ENCODE measurements around the gene CRYGN. TPM values are rescaled to one million over a fixed set of nuclear protein-coding genes. Genes with fewer than 3 reads are reported as not detected.
A peak's percentile ranks its signal among the peaks of the same experiment; 100 is the strongest.

Gene CRYGN
- total and polyA plus RNA-seq, 2 of the 13 experiments (the other 11 are each of a cell fraction or from before 2014, with no cell fraction given), result 0.11 TPM; not detected in 1

- TF ChIP-seq HDAC2 (CRISPR knock-in tag; IDR thresholded peaks at IDR 0.05), result peak; percentile 44; the same call in 1 of the 2 replicates
- no peak for TF ChIP-seq ARHGAP35 (CRISPR knock-in tag; IDR thresholded peaks at IDR 0.05; ENCODE audit: borderline replicate concordance)
- TF ChIP-seq ASH2L (IDR thresholded peaks at IDR 0.05; ENCODE audit: insufficient read length, low read depth, low read length), result no peak
- TF ChIP-seq NFYB (CRISPR knock-in tag; IDR thresholded peaks at IDR 0.05), result no peak
- TF ChIP-seq, protein P1, sequence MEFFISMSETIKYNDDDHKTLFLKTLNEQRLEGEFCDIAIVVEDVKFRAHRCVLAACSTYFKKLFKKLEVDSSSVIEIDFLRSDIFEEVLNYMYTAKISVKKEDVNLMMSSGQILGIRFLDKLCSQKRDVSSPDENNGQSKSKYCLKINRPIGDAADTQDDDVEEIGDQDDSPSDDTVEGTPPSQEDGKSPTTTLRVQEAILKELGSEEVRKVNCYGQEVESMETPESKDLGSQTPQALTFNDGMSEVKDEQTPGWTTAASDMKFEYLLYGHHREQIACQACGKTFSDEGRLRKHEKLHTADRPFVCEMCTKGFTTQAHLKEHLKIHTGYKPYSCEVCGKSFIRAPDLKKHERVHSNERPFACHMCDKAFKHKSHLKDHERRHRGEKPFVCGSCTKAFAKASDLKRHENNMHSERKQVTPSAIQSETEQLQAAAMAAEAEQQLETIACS (CRISPR knock-in tag; IDR thresholded peaks at IDR 0.05), result no peak
- TF ChIP-seq, protein P2, sequence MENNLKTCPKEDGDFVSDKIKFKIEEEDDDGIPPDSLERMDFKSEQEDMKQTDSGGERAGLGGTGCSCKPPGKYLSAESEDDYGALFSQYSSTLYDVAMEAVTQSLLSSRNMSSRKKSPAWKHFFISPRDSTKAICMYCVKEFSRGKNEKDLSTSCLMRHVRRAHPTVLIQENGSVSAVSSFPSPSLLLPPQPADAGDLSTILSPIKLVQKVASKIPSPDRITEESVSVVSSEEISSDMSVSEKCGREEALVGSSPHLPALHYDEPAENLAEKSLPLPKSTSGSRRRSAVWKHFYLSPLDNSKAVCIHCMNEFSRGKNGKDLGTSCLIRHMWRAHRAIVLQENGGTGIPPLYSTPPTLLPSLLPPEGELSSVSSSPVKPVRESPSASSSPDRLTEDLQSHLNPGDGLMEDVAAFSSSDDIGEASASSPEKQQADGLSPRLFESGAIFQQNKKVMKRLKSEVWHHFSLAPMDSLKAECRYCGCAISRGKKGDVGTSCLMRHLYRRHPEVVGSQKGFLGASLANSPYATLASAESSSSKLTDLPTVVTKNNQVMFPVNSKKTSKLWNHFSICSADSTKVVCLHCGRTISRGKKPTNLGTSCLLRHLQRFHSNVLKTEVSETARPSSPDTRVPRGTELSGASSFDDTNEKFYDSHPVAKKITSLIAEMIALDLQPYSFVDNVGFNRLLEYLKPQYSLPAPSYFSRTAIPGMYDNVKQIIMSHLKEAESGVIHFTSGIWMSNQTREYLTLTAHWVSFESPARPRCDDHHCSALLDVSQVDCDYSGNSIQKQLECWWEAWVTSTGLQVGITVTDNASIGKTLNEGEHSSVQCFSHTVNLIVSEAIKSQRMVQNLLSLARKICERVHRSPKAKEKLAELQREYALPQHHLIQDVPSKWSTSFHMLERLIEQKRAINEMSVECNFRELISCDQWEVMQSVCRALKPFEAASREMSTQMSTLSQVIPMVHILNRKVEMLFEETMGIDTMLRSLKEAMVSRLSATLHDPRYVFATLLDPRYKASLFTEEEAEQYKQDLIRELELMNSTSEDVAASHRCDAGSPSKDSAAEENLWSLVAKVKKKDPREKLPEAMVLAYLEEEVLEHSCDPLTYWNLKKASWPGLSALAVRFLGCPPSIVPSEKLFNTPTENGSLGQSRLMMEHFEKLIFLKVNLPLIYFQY (CRISPR knock-in tag; IDR thresholded peaks at IDR 0.05; ENCODE audit: borderline replicate concordance), result peak; percentile 60; the same call in 1 of the 2 replicates
- TF ChIP-seq ZNF687 (CRISPR knock-in tag; IDR thresholded peaks at IDR 0.05), result peak; percentile 25; the same call in 1 of the 2 replicates
- TF ChIP-seq, protein P3, sequence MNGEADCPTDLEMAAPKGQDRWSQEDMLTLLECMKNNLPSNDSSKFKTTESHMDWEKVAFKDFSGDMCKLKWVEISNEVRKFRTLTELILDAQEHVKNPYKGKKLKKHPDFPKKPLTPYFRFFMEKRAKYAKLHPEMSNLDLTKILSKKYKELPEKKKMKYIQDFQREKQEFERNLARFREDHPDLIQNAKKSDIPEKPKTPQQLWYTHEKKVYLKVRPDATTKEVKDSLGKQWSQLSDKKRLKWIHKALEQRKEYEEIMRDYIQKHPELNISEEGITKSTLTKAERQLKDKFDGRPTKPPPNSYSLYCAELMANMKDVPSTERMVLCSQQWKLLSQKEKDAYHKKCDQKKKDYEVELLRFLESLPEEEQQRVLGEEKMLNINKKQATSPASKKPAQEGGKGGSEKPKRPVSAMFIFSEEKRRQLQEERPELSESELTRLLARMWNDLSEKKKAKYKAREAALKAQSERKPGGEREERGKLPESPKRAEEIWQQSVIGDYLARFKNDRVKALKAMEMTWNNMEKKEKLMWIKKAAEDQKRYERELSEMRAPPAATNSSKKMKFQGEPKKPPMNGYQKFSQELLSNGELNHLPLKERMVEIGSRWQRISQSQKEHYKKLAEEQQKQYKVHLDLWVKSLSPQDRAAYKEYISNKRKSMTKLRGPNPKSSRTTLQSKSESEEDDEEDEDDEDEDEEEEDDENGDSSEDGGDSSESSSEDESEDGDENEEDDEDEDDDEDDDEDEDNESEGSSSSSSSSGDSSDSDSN (CRISPR knock-in tag; IDR thresholded peaks at IDR 0.05), result no peak
- peak; percentile 52 for TF ChIP-seq PAXIP1 (CRISPR knock-in tag; conservative IDR thresholded peaks at IDR 0.05)
- 0 out of 2 replicates have a peak, but pooled peaks have one; percentile 29 for TF ChIP-seq ZNF629 (CRISPR knock-in tag; conservative IDR thresholded peaks at IDR 0.05)
- no peak for TF ChIP-seq ZNF17 (CRISPR knock-in tag; IDR thresholded peaks at IDR 0.05)
- peak; percentile 45; the same call in 1 of the 2 replicates for TF ChIP-seq NCOA2 (CRISPR knock-in tag; IDR thresholded peaks at IDR 0.05)
Observed at GRCh38 chr7:151406886-151407583, 32.9 kb downstream of the CRYGN start (continued).
